Measurements from ENCODE around the gene RAMP1.

The RAMP1 gene

GRCh38 chr2:237951878-237952277, 92.5 kb downstream of the RAMP1 start:
- no peak overlapping the region for H3K27ac Mint-ChIP-seq
- no peaks in the 10 kb centered on the region for H3K4me1 Mint-ChIP-seq
- H3K9me3 Mint-ChIP-seq, result peaks cover 11% of the 10 kb centered on the region
- H3K27me3 Mint-ChIP-seq (ENCODE audit: low read depth), result peaks cover 44% of the 10 kb centered on the region
- peaks cover 3% of the 10 kb centered on the region for H3K36me3 Mint-ChIP-seq (ENCODE audit: low read depth)
- TF ChIP-seq CTCF (IDR thresholded peaks at IDR 0.05; ENCODE audit: unreplicated experiment in 3 of 3), result no peak
- no peak overlapping the region for H3K4me3 Mint-ChIP-seq

- peaks cover 46% of the 10 kb centered on the region for H3K27me3 Mint-ChIP-seq (ENCODE audit: low read depth)
- no peak for TF ChIP-seq CTCF (IDR thresholded peaks at IDR 0.05; ENCODE audit: unreplicated experiment in 3 of 3)
- H3K36me3 Mint-ChIP-seq (ENCODE audit: low read depth), result no peaks in the 10 kb centered on the region
These were observed 93.4 kb downstream of the RAMP1 start for GRCh38 chr2:237952851-237953250.

GRCh38 chr2:237955640-237956401, 96.4 kb downstream of the RAMP1 start:
- Mint-ChIP-seq H3K4me1 (no peaks in the 10 kb centered on the region), H3K27ac (no peak overlapping the region), H3K9me3 (peaks cover 3% of the 10 kb centered on the region), H3K4me3 (no peak overlapping the region), H3K36me3 (ENCODE audit: low read depth) (no peaks in the 10 kb centered on the region), H3K27me3 (ENCODE audit: low read depth) (peaks cover 55% of the 10 kb centered on the region)
- TF ChIP-seq CTCF (IDR thresholded peaks at IDR 0.05; ENCODE audit: unreplicated experiment in 3 of 3), result no peak

More at GRCh38 chr2:237952851-237953250, 93.4 kb downstream of the RAMP1 start:
- H3K27ac Mint-ChIP-seq, result no peak overlapping the region
- no peak overlapping the region for H3K4me3 Mint-ChIP-seq
- peaks cover 3% of the 10 kb centered on the region for H3K9me3 Mint-ChIP-seq
- no peaks in the 10 kb centered on the region for H3K4me1 Mint-ChIP-seq

- H3K4me3 Mint-ChIP-seq, result no peak overlapping the region
- H3K9me3 Mint-ChIP-seq, result peaks cover 3% of the 10 kb centered on the region
- no peaks in the 10 kb centered on the region for H3K36me3 Mint-ChIP-seq (ENCODE audit: low read depth)
- no peak overlapping the region for H3K27ac Mint-ChIP-seq
- H3K4me1 Mint-ChIP-seq, result no peaks in the 10 kb centered on the region
- H3K27me3 Mint-ChIP-seq (ENCODE audit: low read depth), result peaks cover 55% of the 10 kb centered on the region
- TF ChIP-seq CTCF (IDR thresholded peaks at IDR 0.05; ENCODE audit: unreplicated experiment in 3 of 3), result no peak
These were observed 96.9 kb downstream of the RAMP1 start for GRCh38 chr2:237956402-237956736.

GRCh38 chr2:237961637-237962036, 102.2 kb downstream of the RAMP1 start:
- no peak overlapping the region for H3K27ac Mint-ChIP-seq
- H3K27me3 Mint-ChIP-seq (ENCODE audit: low read depth), result peaks cover 29% of the 10 kb centered on the region
- H3K9me3 Mint-ChIP-seq, result peaks cover 6% of the 10 kb centered on the region
- H3K36me3 Mint-ChIP-seq (ENCODE audit: low read depth), result no peaks in the 10 kb centered on the region
- no peaks in the 10 kb centered on the region for H3K4me1 Mint-ChIP-seq
- TF ChIP-seq CTCF (IDR thresholded peaks at IDR 0.05; ENCODE audit: unreplicated experiment in 3 of 3), result no peak
- no peak overlapping the region for H3K4me3 Mint-ChIP-seq

Measured in nephron (organoid).